Right lobe of liver (tissue), 6 donors: ENCODE data around the gene TOE1. TPM values are rescaled to one million over a fixed set of nuclear protein-coding genes. Genes with fewer than 3 reads are reported as not detected.

Experiments
- ATAC-seq, 4 donors: fragments of 200-7000 bp; cut with Tn5 transposase; one replicate each; pipeline ENCODE4 v1.9.1; 2020; ENCODE audit warnings: mild to moderate bottlenecking in 4 of 4, moderate library complexity in 4 of 4
- DNase-seq, 3 donors: peaks; one replicate each; pipeline ENCODE4 v3.0.0-alpha.2; 2020
- H3K27ac ChIP-seq, 3 donors: fragments of 200-600 bp; one replicate each; pipeline ENCODE4 v1.8.0; 2022
- H3K27me3 ChIP-seq, 2 donors: fragments of 200-600 bp; one replicate each; pipeline ENCODE4 v1.8.0; 2022
- H3K36me3 ChIP-seq, 4 donors: fragments of 200-600 bp; sonication (generic) in 1 of 4; one replicate each; pipeline versions ENCODE4 v1.5.1 to v1.8.0; 2017 to 2022; ENCODE audit warnings: control low read depth in 1 of 4
- H3K4me1 ChIP-seq, 4 donors: fragments of 200-600 bp; sonication (generic) in 1 of 4; one replicate each; pipeline versions ENCODE4 v1.5.1 to v1.8.0; 2017 to 2022; ENCODE audit warnings: control low read depth in 1 of 4
- H3K4me3 ChIP-seq, 3 donors: fragments of 200-600 bp; one replicate each; pipeline ENCODE4 v1.8.0; 2022
- H3K9me3 ChIP-seq, 4 donors: fragments of 200-600 bp; sonication (generic) in 1 of 4; one replicate each; pipeline versions ENCODE4 v1.5.1 to v1.8.0; 2017 to 2022; ENCODE audit warnings: control low read depth in 1 of 4
- CTCF ChIP-seq, 4 donors: fragments of 200-600 bp in 3 of 4; fragments of 450-650 bp in 1 of 4; IDR thresholded peaks; one replicate each; pipeline versions ENCODE4 v1.5.1 to v1.8.0; 2016 to 2022; ENCODE audit warnings: antibody characterized with exemption in 4 of 4, mild to moderate bottlenecking in 2 of 4
- POLR2A ChIP-seq: fragments of 450-650 bp; IDR thresholded peaks from one replicate; pipeline ENCODE4 v1.6.1; 2017; ENCODE audit warnings: antibody characterized with exemption, mild to moderate bottlenecking
- WGBS: methylation state at CpG from one replicate; pipeline ENCODE4 v1.1.6; 2018; ENCODE audit warnings: low coverage, low lambda C conversion rate; ENCODE audit not compliant: insufficient coverage; ENCODE audit errors: missing lambda C conversion rate; 5-methylcytosine and 5-hydroxymethylcytosine counted together
- intact Hi-C, 2 donors: fragments of 100-400 bp; cut with DNase I; formaldehyde crosslinking; loops; one replicate each; pipeline versions ENCODE4 v1.11.2 to v1.14.1; 2022
- total RNA-seq, 6 experiments: library from RNA; depleted of rRNA in 2 of 6; stranded (reverse); fragments of >200 nt in 2 of 6; fragmentation: NEBNext Ultra II Directional in 3 of 6; extraction: Animal tissue kit (Norgen Biotek cat#: 25700) in 3 of 6; gene quantifications; one replicate each; pipeline versions ENCODE4 v1.1.0 to v1.2.4, GENCODE V29; 2016 to 2023
- donor health status: DM: no; HTN: yes; CAD: no.
- donor health status: DM: no; HTN: no; CAD: no.
- donor health status: DM: no; HTN: no; CAD: no.
- donor health status: DM: no; HTN: yes; CAD: no.
- donor health status: DM: no; HTN: yes; CAD: no.

Gene TOE1
- total RNA-seq, 6 experiments from 2014 or later = 3.2 to 7.7 (median 4.4) TPM

- DNase-seq (no peak), ATAC-seq (no peak)
- intact Hi-C loops = loop anchor here (5.0 kb wide), 1 partner anchor 282 kb away; no protein-coding TSS in a partner anchor
- H3K4me1 ChIP-seq = peaks cover 0 to 10% (median under 1%) of the 10 kb centered on the region in 4 donors
- 83% methylated on average over 1 of the region's 1 CpG for WGBS
- H3K27ac ChIP-seq = no peak overlapping the region
- no peaks in the 10 kb centered on the region for H3K36me3 ChIP-seq
- no peak for TF ChIP-seq POLR2A
- TF ChIP-seq CTCF (IDR thresholded peaks at IDR 0.05) = no peak
- no peak overlapping the region for H3K4me3 ChIP-seq
- H3K27me3 ChIP-seq = no peaks in the 10 kb centered on the region
- H3K9me3 ChIP-seq = no peaks in the 10 kb centered on the region
These were observed 40.7 kb upstream of the TOE1 start for GRCh38 chr1:45299296-45299695.

- no peaks in the 10 kb centered on the region for H3K36me3 ChIP-seq
- intact Hi-C loops = loop anchor here (5.0 kb wide), 1 partner anchor 283 kb away; no protein-coding TSS in a partner anchor
- TF ChIP-seq POLR2A = no peak
- TF ChIP-seq CTCF (IDR thresholded peaks at IDR 0.05) = peak; percentile 70 to 79 (median 78)
- H3K27ac ChIP-seq = no peak overlapping the region
- H3K4me1 ChIP-seq = peaks cover 0 to 10% (median 2%) of the 10 kb centered on the region in 4 donors
- no peak overlapping the region for H3K4me3 ChIP-seq
- WGBS = 7% methylated on average over 3 of the region's 4 CpGs
- no peak for DNase-seq
- peak in 1 of 4 donors; percentile 8 for ATAC-seq
- H3K27me3 ChIP-seq = no peaks in the 10 kb centered on the region
- H3K9me3 ChIP-seq = no peaks in the 10 kb centered on the region
These were observed 39.8 kb upstream of the TOE1 start for GRCh38 chr1:45299981-45300668.

- no peak for ATAC-seq
- Histone ChIP-seq H3K27ac (no peak overlapping the region), H3K36me3 (no peaks in the 10 kb centered on the region), H3K4me1 (peaks cover 0 to 10% (median 2%) of the 10 kb centered on the region in 4 donors), H3K27me3 (no peaks in the 10 kb centered on the region), H3K9me3 (no peaks in the 10 kb centered on the region), H3K4me3 (no peak overlapping the region)
- intact Hi-C loops = no loop called here
- DNase-seq = no peak
- TF ChIP-seq CTCF (IDR thresholded peaks at IDR 0.05) (no peak), POLR2A (no peak)
- 52% methylated on average over 2 of the region's 2 CpGs for WGBS
These were observed 39.3 kb upstream of the TOE1 start for GRCh38 chr1:45300669-45300997.

- no peak for DNase-seq
- 88% methylated on average over 13 of the region's 16 CpGs for WGBS
- no peaks in the 10 kb centered on the region for H3K9me3 ChIP-seq
- H3K27ac ChIP-seq = peak overlapping the region in 2 of 3 donors; percentile 65 to 79
- peak overlapping the region; percentile 68 to 93 (median 91) for H3K4me3 ChIP-seq
- no peaks in the 10 kb centered on the region for H3K36me3 ChIP-seq
- ATAC-seq = no peak
- H3K4me1 ChIP-seq = peaks cover 0 to 10% (median 2%) of the 10 kb centered on the region in 4 donors
- intact Hi-C loops = no loop called here
- no peak for TF ChIP-seq POLR2A
- TF ChIP-seq CTCF (IDR thresholded peaks at IDR 0.05) = no peak
- H3K27me3 ChIP-seq = no peaks in the 10 kb centered on the region
These were observed 37.3 kb upstream of the TOE1 start for GRCh38 chr1:45302505-45303150.
